ENCODE results near the gene ADGRD1.

ADGRD1 gene

DNA sequence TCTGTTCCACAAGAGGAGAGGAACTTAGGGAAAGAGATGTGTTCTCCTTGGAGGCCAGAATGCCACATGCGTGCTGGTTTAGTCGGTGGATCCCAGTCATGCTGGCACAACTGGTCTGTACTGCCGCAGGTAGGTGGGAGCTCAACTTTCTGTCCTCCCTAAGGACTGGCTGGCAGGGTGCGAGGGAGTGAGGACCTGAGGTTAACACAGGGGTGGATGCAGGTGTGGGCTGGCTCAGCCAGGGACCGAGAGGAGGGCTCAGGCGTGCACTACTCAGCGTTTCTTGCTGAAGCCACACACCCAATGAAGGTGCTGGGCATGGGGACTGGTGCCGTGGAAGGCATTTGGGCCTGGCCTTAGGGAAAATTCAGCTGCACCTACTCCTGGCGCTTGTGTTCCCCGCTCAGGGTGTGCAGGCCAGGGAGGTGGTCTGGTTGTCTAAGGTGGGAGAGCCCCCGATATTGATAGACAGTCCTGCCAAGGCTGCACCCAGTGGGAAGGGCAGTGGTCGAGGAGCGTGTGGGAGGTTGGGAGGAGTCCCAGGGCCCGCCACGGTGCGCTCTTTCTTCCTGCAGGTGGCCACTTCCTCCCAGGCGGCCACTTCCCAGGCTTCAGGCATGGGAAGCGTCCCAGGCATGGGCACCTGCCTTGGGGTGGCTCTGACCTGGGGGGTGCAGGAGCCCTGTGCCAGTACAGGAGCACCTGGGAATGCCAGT, 138.4 kb downstream of the ADGRD1 start:
- no peak for DNase-seq (ENCODE audit: low read depth)

DNA sequence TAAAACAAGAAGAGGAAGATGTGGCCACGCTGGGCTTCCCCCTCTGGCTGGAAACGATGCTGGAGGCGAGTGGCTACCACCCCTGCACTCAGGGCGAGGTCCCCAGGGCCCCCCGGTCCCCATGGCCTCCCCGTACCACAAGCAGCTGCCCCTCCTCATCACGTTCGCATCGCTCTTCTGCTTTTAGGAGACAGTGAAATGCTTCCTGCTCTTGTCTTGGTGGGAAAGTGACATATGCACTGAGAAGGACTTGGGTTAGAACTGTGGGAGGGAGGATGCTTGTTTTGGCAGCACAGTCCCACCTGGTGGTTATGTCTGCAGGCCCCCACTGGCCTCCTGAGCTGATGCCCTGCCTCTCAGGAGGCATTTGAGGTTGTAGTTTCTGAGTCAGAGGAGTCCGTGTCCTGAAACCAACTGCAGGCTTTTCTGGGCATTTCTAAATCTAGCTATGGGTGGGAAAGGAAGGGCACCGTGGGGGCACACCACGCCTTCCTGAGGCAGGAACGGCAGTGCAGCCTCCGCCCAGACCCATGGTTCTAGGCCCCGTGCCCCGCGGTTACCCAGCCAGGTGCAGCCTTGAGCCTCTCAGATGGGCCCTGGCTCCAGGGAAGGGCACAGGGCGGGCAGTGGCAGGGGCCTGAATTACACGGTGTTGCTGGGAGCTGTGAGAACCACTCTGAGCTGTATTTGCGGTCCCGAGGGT, 139.3 kb downstream of the ADGRD1 start:
- peak; percentile 21 for DNase-seq (ENCODE audit: low read depth)

GRCh38 chr12:131093604-131093955, 139.9 kb downstream of the ADGRD1 start:
- DNase-seq (ENCODE audit: low read depth): no peak

- no peak for DNase-seq (ENCODE audit: low read depth)
Observed at GRCh38 chr12:131093971-131094830, 140.5 kb downstream of the ADGRD1 start.

DNA sequence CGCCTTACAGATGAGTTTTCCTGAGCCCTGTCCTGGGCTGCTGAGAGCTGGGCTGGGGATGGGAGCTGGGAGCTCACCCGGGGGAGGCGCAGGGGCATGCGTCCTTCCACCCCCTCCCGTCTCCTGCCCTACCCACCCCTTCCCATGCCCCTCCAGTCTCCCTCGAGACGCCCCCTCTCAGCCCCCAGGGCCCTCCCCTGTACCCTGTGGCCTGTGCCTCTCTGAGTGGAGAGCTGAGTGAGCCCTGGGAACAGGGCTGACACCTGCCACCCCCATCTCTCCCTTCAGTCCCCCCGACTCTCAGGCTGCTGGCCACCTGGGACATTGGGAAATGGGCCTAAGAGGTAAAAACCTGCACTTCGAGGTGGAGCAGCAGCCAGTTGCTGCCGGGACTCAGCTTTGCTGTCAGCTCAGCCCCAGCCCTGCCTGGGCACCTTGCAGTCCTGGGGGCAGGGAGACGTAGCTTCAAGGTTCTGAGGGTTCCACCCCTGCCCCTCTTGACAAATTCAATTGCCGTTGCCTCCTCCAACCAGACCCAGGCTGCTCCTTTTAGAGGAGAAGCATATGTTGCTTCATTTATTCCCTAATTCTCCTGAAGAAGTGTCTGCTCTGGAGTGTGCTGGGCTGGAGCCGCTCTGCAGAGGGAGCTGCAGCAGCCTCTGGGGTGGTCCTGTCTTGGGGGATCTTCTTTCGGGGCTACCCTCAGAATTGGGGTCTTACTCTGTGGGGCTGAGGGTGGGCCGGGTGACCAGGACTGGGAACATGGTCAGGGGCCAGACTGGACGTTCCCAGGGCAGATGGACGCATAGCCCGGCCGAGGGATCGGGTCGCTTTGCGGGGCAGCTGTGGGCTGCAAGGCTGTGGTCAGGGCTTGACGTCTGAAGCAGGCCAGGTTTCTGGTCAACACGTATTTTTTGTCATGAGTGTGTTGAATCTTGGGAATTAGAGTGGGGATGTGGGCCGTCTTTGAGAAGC, 141.4 kb downstream of the ADGRD1 start:
- no peak for DNase-seq (ENCODE audit: low read depth)

DNA sequence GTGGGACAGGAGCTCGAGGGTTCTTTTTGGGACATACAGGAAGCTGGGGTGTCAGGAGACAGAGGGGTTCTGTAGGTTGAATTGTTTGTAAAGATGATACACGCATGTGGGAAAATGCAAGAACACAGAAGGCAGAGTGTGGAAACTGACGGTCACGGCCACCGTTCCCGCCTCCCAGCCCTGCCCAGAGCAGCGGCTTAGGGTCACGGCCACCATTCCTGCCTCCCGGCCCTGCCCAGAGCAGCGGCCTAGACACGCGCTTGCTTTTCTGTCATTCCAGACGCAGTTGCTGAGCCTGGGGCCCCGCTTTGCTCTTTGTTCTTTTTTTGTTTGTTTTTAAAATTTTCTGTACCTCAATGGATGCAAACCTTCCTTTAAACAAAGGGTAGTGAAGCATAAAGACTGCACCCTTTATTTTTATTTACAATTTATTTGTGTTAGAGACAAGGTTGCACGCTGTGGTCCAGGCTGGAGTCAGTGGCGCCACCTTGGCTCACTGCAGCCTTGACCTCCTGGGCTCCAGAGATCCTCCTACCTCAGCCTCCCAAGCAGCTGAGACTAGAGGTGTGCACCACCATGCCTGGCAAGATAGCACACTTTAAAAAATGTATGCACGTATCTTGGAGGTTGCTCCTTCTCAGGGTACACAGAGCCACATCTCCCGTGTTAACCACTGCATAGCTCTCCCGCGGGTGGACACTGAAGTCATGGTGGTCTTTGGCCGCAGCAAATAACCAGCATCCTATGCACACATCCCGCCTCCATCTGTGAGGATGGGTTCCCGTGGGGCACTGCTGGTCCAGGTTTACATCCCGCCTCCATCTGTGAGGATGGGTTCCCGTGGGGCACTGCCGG, 142.3 kb downstream of the ADGRD1 start:
- DNase-seq (ENCODE audit: low read depth): no peak

DNA sequence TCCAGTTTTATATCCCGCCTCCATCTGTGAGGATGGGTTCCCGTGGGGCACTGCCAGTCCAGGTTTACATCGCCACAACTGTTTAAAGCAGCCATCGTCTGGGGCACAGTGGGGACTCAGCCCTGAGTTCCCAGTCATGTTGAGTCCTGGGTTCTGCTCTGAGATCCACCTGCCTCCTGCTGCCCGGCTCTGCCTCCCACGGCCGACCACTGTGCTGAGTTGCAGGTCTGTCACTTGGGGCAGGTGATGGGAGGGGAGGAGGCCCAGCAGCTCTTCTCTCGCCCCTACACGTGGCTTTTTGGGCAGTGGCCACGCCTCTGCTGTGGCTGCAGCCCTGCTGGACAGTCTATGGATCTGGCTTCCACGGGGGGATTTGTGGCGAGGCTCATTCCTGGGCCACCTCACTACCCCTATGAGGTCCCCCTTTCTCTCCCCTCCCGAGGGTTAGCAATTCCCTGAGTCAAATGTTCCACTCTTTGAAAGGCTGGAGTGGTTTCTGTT, 143.0 kb downstream of the ADGRD1 start:
- no peak for DNase-seq (ENCODE audit: low read depth)

DNA sequence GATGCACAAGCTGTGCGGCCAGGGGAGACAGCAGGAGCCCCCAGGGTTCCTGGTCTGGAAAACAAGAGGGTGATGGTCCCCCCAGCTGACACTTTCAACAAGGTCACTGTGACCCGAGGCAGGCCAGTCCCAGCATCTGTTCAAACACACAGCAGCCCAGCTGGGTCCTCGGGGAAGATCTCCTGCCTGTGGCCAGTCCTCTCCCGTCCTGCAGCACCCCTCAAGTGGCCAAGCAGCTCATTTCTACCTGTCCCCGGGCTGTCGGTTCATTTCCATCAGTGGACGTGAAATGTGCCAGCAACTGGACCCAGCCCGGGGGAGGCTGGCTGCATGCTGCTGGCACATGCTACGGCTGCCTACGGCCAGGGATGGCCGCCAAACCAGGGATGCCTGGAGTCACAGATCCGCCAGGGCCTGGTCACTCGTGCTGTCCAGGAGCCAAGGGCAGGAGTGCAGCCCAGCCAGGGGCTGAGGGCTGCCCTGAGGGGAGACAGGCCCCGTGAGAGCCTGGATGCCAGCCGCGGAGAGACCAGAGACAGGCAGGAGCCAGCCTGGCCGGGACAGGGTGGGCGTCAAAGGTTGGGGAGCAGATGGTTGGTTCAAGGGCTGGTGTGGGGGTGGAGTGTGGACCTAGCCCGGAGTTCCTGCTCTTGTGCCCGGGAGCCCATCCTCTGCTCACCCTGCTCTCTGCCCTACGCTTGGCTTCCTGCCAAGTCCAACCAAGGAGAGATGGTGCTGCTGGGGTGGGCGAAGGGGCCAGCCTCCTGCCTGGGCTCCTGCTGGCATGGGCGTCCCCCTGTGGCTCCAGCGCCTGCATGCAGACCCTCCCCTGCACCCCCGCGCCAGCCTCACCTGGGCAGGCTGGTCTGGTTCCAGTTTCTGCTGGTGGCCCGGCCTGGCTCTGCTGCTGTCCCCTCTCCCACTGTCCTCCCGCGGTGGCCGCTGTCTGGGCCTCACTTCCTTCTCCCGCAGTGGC, 143.8 kb downstream of the ADGRD1 start:
- DNase-seq (ENCODE audit: low read depth): no peak

DNA sequence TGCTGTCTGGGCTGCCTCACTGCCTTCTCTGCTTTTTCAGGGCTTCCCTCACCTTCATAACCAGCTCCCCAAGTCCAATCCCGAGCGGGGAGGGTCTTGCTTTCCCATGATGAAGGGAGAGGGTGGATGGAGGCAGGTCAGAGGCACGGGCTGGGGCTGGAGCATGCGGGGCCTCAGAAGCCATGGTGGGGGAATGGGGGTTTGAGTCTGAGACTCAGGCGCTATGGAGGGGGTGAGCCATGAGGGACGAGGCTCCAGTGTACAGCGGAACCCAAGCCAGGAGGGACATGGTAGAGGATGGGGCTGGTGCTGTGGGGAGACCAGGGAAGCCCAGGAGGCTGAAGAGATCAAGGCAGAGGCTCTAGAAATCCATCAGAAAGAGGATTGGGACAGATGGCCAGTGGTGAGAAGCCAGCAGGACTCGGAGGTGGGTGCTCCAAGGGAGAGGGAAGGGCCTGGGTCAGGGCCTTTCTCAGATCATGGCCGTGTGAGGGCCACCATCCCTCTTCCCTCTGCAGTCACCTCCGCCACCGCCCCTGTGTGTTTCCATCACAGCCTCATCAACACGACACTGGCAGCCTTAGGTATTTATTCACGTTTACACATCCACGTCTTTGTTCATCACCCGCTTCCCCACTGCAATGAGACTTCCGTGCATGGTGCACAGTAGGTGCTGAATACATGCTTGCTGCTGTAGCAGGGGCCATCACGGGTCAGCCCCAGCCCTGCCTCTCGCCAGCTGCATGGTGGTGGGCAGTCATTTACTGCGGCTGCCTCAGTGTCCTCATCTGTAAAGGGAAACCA, 144.7 kb downstream of the ADGRD1 start:
- DNase-seq (ENCODE audit: low read depth): no peak

DNA sequence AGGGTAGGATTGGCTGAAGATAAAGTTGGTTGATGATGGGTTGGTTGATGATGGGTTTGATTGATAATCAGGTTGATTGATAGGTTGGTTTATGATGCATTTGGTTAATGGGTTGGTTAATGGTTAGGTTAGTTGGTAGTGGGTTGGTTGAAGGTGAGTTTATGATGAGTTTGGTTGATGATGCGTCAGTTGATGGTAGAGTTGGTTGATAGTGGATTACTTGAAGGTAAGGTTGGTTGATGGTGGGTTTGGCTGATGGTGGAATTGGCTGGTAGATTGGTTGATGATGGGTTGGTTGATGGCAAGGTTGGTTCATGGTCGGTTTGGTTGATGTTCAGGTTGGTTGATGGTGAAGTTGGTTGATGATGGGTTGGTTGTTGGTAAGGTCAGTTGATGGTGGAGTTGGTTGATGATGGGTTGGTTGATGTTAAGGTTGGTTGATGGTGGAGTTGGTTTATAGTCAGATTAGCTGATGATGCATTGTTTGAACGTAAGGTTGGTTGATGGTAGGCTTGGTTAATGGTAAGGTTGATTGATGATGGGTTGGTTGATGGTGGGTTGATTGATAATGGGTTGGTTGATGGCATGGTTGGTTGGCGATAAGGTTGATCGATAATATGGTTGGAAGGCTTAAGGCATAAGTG, 146.4 kb downstream of the ADGRD1 start:
- DNase-seq (ENCODE audit: low read depth): no peak

GRCh38 chr12:131101006-131101405, 147.3 kb downstream of the ADGRD1 start:
- no peak for DNase-seq (ENCODE audit: low read depth)

- no peak for DNase-seq (ENCODE audit: low read depth)
Observed at GRCh38 chr12:131101703-131102492, 148.2 kb downstream of the ADGRD1 start.

DNA sequence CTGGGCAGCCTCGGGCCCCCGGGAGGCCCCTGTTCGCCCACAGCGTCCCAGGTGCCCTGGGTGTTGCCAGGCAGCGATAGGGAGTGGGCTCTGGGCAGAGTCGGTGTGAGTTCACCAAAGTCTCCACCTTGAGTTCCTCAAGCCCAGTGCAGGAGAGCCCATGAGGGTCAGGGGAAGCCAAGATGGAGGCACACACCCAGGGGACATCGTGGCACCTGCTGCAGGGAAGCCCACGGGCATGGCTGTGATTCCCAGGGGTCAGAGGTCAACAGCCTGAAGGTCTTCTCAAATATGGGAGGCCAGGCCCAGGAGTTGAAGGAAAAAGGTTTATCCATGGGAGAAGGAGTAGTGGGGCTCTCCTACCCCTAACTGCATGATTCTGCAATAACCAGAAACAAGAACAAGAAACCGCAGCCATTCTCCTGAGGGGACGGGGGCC, 148.8 kb downstream of the ADGRD1 start:
- DNase-seq (ENCODE audit: low read depth): no peak

DNA sequence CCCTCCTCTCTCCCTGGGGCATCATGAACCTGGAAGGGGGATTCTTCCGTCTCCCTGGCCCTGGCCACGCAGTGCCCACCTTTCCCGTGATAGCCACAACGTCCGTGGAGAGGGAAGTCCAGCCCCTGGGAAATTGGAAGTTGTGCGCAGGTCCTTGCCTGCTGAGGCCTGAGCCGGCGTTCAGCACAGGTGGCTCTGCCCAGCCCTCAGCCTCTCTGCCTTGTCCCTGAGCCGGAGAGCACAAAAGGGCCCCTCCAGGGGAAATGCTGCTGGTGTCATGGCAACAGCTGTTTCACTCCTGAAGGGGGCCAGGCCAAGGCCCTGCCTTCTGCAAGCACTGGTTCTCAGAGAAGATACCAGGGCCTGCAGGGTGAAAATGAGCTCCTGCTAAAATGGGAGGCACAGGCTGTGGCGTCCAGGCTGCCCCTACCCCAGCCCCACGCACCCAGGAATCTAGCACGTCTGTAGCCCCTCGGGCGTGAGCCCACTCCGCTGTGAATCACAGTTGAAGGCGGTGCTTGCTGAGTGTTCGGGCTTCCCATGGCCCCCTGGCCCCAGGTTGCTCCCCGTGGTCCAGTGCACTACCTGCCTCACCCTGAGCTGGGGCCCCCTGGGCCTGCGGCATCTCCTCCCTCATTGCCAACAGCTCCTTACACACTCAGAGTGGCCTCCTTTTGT, 149.4 kb downstream of the ADGRD1 start:
- DNase-seq (ENCODE audit: low read depth): no peak

DNA sequence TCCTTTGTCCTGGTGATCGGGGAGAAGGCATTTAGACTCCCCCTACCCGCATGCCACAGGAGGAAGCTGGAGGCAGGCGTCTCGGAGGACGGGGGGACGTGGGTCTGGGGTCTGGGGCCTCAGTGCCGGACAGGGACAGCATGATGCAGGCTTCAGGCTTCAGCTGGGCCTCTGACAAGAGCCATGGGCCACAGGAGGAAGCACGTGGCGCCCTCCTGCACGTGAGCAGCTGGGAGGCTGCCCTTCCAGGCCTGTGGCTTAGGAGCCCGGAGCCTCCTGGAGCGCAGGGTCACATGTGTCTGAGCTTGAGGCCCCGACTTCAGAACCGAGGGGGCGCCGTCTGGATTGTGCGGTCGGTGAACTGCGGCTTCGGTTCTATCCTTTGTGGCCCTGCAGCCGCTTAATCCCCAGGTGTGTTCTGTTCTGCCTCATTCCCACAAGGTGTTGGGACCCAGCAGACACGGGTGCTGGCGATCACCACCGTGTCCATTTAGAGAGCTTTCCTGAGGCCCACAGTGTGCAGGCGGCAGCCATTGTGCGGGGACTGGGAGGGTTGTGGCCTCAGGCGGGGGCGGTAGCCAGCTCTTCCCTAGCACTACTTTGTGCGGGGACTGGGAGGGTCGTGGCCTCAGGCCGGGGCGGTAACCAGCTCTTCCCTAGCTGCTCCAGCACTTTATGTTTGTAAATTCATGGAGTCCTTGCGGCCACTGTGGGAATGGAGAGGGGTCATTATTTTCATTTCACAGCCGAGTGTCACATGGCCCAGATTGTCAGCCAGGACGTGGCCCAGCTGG, 150.2 kb downstream of the ADGRD1 start:
- no peak for DNase-seq (ENCODE audit: low read depth)
